Effector memory CD8-positive, alpha-beta T cell (primary cell): ENCODE results near the gene KRTAP27-1.

Source experiments
- ATAC-seq: fragments of 150-1000 bp; cut with Tn5 transposase; replicated peaks from 2 replicates; pipeline ENCODE4 v1.10.0; 2021; ENCODE audit warnings: mild to moderate bottlenecking, moderate library complexity
- DNase-seq, 3 experiments: peaks; one replicate each; pipeline ENCODE4 v3.0.0; 2021
- H3K27ac Mint-ChIP-seq, 2 donors: one replicate each; pipeline ENCODE4 v1.8.0; 2022; ENCODE audit warnings: mild to moderate bottlenecking in 2 of 2, mixed read lengths in 2 of 2, moderate library complexity in 2 of 2
- H3K27me3 Mint-ChIP-seq, 2 donors: one replicate each; pipeline ENCODE4 v1.8.0; 2022; ENCODE audit warnings: mixed read lengths in 2 of 2
- H3K36me3 Mint-ChIP-seq: one replicate; pipeline ENCODE4 v1.8.0; 2022; ENCODE audit warnings: mild to moderate bottlenecking, moderate library complexity, mixed read lengths; ENCODE audit not compliant: insufficient read depth
- H3K4me1 Mint-ChIP-seq, 2 donors: one replicate each; pipeline ENCODE4 v1.8.0; 2022; ENCODE audit warnings: low read depth in 2 of 2, mixed read lengths in 2 of 2
- H3K4me3 Mint-ChIP-seq, 2 donors: one replicate each; pipeline ENCODE4 v1.8.0; 2022; ENCODE audit warnings: mild to moderate bottlenecking in 2 of 2, mixed read lengths in 2 of 2, moderate library complexity in 2 of 2
- H3K9me3 Mint-ChIP-seq, 2 donors: one replicate each; pipeline ENCODE4 v1.8.0; 2022; ENCODE audit warnings: mixed read lengths in 2 of 2

Gene KRTAP27-1

DNA sequence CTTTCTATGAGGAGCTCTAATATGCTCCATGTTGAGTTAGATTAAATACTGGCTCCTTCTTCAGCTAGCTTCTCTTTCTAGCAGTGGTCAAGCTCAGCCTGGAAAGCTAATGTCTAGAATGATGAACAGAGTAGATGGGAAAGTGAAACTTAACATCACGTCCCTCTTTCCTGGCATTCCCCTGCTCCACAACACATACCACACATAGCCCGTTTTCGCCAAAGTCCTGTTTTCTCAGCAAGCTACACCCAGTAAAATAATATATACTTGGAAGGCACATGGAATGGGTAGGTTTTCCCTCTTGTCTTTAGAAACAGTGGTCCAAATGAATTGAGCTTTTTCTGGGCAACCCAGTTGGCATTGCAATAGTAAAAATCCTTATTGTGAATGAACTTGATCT lies 3.8 kb downstream of the KRTAP27-1 start:
- peaks cover 0 to 8% of the 10 kb centered on the region in 2 donors for H3K9me3 Mint-ChIP-seq
- ATAC-seq, result no peak
- H3K27me3 Mint-ChIP-seq, result no peaks in the 10 kb centered on the region
- DNase-seq, result no peak
- no peaks in the 10 kb centered on the region for H3K36me3 Mint-ChIP-seq
- H3K27ac Mint-ChIP-seq, result no peak overlapping the region
- no peak overlapping the region for H3K4me3 Mint-ChIP-seq
- H3K4me1 Mint-ChIP-seq, result no peaks in the 10 kb centered on the region

DNA sequence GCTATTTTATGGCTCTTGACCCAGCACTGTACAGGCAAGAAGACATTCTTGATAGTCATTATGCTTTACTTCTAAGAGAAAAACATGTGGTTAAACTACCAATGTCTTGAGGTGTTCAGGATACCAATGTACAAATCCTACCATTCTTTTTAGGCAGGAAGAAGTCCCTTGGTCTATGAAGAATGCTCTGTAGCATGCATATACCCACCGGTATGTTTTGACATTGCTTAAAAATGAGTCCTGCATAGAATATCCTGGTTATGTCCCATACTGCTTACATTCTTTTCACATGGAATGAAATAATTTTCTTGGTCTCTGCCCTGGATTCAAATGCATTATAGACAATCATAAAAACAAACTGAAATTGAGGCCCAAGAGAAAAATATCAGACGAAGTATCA lies 4.8 kb downstream of the KRTAP27-1 start:
- Mint-ChIP-seq H3K4me1 (no peaks in the 10 kb centered on the region), H3K9me3 (peaks cover 0 to 6% of the 10 kb centered on the region in 2 donors), H3K27ac (no peak overlapping the region), H3K36me3 (no peaks in the 10 kb centered on the region), H3K4me3 (no peak overlapping the region), H3K27me3 (no peaks in the 10 kb centered on the region)
- no peak for ATAC-seq
- no peak for DNase-seq

GRCh38 chr21:30329203-30329875 lies 8.2 kb downstream of the KRTAP27-1 start:
- ATAC-seq (no peak), DNase-seq (no peak)
- no peaks in the 10 kb centered on the region for H3K4me1 Mint-ChIP-seq
- no peak overlapping the region for H3K27ac Mint-ChIP-seq
- H3K36me3 Mint-ChIP-seq, result no peaks in the 10 kb centered on the region
- H3K4me3 Mint-ChIP-seq, result no peak overlapping the region
- no peaks in the 10 kb centered on the region for H3K9me3 Mint-ChIP-seq
- H3K27me3 Mint-ChIP-seq, result no peaks in the 10 kb centered on the region

DNA sequence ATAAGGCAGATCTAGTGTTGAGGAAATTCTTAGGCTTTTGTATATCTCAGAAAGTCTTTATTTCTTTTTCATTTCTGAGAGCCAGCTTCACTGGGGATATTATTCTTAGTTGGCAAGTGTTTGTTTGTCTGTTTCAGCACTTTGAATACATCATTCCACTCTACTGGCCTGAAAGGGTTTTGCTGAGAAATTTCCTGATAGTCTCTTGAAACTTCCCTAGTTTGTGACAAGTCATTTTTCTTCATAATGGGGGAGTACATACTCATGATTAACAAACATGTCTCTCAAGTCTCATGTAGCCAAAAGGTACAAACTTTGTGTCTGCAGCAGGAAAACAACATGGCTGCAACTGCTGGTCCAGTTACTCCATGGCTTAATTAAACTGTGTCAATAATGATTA lies 11.1 kb downstream of the KRTAP27-1 start:
- no peaks in the 10 kb centered on the region for H3K4me1 Mint-ChIP-seq
- H3K27ac Mint-ChIP-seq, result no peak overlapping the region
- no peaks in the 10 kb centered on the region for H3K9me3 Mint-ChIP-seq
- DNase-seq (no peak), ATAC-seq (no peak)
- no peaks in the 10 kb centered on the region for H3K27me3 Mint-ChIP-seq
- no peak overlapping the region for H3K4me3 Mint-ChIP-seq
- no peaks in the 10 kb centered on the region for H3K36me3 Mint-ChIP-seq

GRCh38 chr21:30320215-30320614 lies 17.3 kb downstream of the KRTAP27-1 start, which contains the start of gene KRTAP26-1:
TSS of gene KRTAP26-1 (minus strand) at chr21:30320315. CDS start at chr21:30320035, 280 bp downstream.
- Mint-ChIP-seq H3K9me3 (peaks cover 2 to 8% of the 10 kb centered on the region in 2 donors), H3K36me3 (no peaks in the 10 kb centered on the region), H3K4me1 (no peaks in the 10 kb centered on the region), H3K27me3 (no peaks in the 10 kb centered on the region), H3K27ac (no peak within 1 kb of the TSS), H3K4me3 (no peak within 1 kb of the TSS)
- DNase-seq, result no peak
- no peak for ATAC-seq

- H3K27me3 Mint-ChIP-seq, result no peaks in the 10 kb centered on the region
- peaks cover 2 to 8% of the 10 kb centered on the region in 2 donors for H3K9me3 Mint-ChIP-seq
- H3K4me1 Mint-ChIP-seq, result no peaks in the 10 kb centered on the region
- no peak overlapping the region for H3K4me3 Mint-ChIP-seq
- DNase-seq (no peak), ATAC-seq (no peak)
- no peaks in the 10 kb centered on the region for H3K36me3 Mint-ChIP-seq
- no peak overlapping the region for H3K27ac Mint-ChIP-seq
These were observed 21.8 kb downstream of the KRTAP27-1 start for GRCh38 chr21:30315701-30316100.

DNA sequence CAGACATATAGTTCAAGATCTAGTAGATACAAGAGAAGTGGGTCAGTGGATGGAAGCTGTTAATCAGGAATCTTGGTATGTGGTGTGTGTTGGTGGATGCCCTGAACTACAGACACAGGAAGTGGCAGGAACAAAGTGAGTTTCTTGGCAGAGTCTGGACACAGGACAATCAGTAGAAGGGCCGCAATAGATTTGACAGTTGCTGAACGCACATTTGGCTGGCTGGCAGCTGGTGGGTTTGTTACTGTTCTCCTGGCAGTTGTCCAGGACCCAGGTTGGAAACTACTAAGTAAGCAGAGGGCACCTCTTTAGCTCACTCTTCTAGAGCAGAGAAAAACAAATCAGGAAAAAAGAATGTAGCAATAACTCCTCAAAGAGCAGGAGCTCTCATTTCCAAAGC lies 30.6 kb downstream of the KRTAP27-1 start:
- H3K4me3 Mint-ChIP-seq, result no peak overlapping the region
- no peak overlapping the region for H3K27ac Mint-ChIP-seq
- H3K27me3 Mint-ChIP-seq, result no peaks in the 10 kb centered on the region
- DNase-seq, result no peak
- H3K9me3 Mint-ChIP-seq, result peaks cover 0 to 3% of the 10 kb centered on the region in 2 donors
- no peaks in the 10 kb centered on the region for H3K4me1 Mint-ChIP-seq
- ATAC-seq, result no peak
- no peaks in the 10 kb centered on the region for H3K36me3 Mint-ChIP-seq

- Mint-ChIP-seq H3K36me3 (no peaks in the 10 kb centered on the region), H3K9me3 (peaks cover 0 to 6% of the 10 kb centered on the region in 2 donors), H3K4me3 (no peak overlapping the region), H3K27me3 (no peaks in the 10 kb centered on the region), H3K4me1 (no peaks in the 10 kb centered on the region), H3K27ac (no peak overlapping the region)
- no peak for ATAC-seq
- DNase-seq, result no peak
These were observed 32.4 kb downstream of the KRTAP27-1 start for GRCh38 chr21:30305136-30305535.

DNA sequence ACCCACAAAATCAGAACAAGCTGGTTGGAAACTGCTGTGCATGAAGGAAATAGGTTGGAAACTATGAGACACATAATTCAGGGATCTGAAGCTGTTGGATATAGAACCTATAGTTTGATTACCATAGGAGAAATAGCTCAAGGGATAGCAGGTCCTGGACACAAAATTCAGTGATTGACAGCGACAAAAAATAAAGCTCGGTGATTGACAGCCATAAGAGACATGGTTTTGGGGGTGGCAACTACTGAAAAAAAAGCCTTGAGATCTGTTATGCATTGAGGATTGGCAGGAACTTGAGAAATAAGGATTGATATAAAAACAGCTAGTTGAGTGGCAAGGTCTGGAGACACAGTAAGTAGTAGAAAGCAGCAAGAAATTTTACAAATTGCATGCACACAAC lies 48.3 kb downstream of the KRTAP27-1 start, which contains the start of gene KRTAP25-1:
KRTAP25-1 (minus strand) TSS at position 300 of the 400 bp plus-strand sequence; CDS start at position 276, 24 bp downstream.
- Mint-ChIP-seq H3K4me3 (no peak within 1 kb of the TSS), H3K27ac (no peak within 1 kb of the TSS)

More for the DNA sequence above, 48.3 kb downstream of the KRTAP27-1 start, which contains the start of gene KRTAP25-1:
- Mint-ChIP-seq H3K9me3 (peaks cover 0 to 2% of the 10 kb centered on the region in 2 donors), H3K36me3 (no peaks in the 10 kb centered on the region), H3K4me1 (no peaks in the 10 kb centered on the region), H3K27me3 (no peaks in the 10 kb centered on the region)
- DNase-seq, result no peak
- no peak for ATAC-seq
